GM23338 (cell line): ENCODE data around the gene REV3L. TPM values are rescaled to one million over a fixed set of nuclear protein-coding genes. Genes with fewer than 3 reads are reported as not detected.

ENCODE experiments used
- ATAC-seq: fragments of 200-7000 bp; cut with Tn5 transposase; 3 replicates; pipeline ENCODE4 v1.9.1; 2020
- DNase-seq: peaks from one replicate; pipeline ENCODE4 v3.0.0-alpha.2; 2015; ENCODE audit warnings: low spot score
- H2AFZ ChIP-seq: fragments of 200-600 bp; sonication (generic); 2 replicates; pipeline ENCODE4 v1.8.0; 2016; ENCODE audit warnings: antibody characterized with exemption, mild to moderate bottlenecking, moderate library complexity
- H3F3A ChIP-seq: fragments of 200-600 bp; sonication (generic); replicated peaks from 2 replicates; pipeline ENCODE4 v1.8.0; 2017; ENCODE audit warnings: antibody characterized with exemption, mixed run types, low read depth
- H3K27ac ChIP-seq: fragments of 200-600 bp; sonication (generic); 2 replicates; pipeline ENCODE4 v1.6.1; 2016; ENCODE audit warnings: low read depth
- H3K27me3 ChIP-seq: fragments of 200-600 bp; sonication (generic); 2 replicates; pipeline ENCODE4 v1.8.0; 2016; ENCODE audit warnings: mild to moderate bottlenecking, mixed run types, moderate library complexity; ENCODE audit not compliant: insufficient read depth
- H3K36me3 ChIP-seq: fragments of 200-600 bp; sonication (generic); 2 replicates; pipeline ENCODE4 v1.8.0; 2016; ENCODE audit warnings: mild to moderate bottlenecking; ENCODE audit not compliant: insufficient read depth
- H3K4me1 ChIP-seq: fragments of 200-600 bp; sonication (generic); 2 replicates; pipeline ENCODE4 v1.8.0; 2016; ENCODE audit warnings: mild to moderate bottlenecking, moderate library complexity; ENCODE audit not compliant: insufficient read depth
- H3K4me2 ChIP-seq: fragments of 200-600 bp; sonication (generic); 2 replicates; pipeline ENCODE4 v1.7.1; 2017; ENCODE audit warnings: mixed run types
- H3K4me3 ChIP-seq: fragments of 200-600 bp; sonication (generic); 2 replicates; pipeline ENCODE4 v1.6.1; 2016; ENCODE audit warnings: mixed run types
- H3K79me2 ChIP-seq: fragments of 200-600 bp; sonication (generic); replicated peaks from 2 replicates; pipeline ENCODE4 v1.8.0; 2017; ENCODE audit warnings: mild to moderate bottlenecking; ENCODE audit not compliant: insufficient read depth
- H3K9me2 ChIP-seq: fragments of 200-600 bp; sonication (generic); 2 replicates; pipeline ENCODE4 v1.8.0; 2017; ENCODE audit not compliant: insufficient read depth
- H4K20me1 ChIP-seq: fragments of 200-600 bp; sonication (generic); replicated peaks from 2 replicates; pipeline ENCODE4 v1.8.0; 2017; ENCODE audit warnings: mild to moderate bottlenecking; ENCODE audit not compliant: insufficient read depth
- H3K27ac Mint-ChIP-seq: 2 replicates; pipeline ENCODE4 v1.8.0; 2020; ENCODE audit warnings: inconsistent platforms, mild to moderate bottlenecking, moderate library complexity, mixed read lengths
- H3K27me3 Mint-ChIP-seq: 3 replicates; pipeline ENCODE4 v1.8.0; 2022; ENCODE audit warnings: low read depth, mild to moderate bottlenecking, moderate library complexity, mixed read lengths, inconsistent platforms; ENCODE audit not compliant: insufficient read depth, poor library complexity
- H3K36me3 Mint-ChIP-seq: 3 replicates; pipeline ENCODE4 v1.8.0; 2021; ENCODE audit warnings: low read depth, mild to moderate bottlenecking, inconsistent platforms, moderate library complexity, mixed read lengths
- H3K4me1 Mint-ChIP-seq: 3 replicates; pipeline ENCODE4 v1.8.0; 2020; ENCODE audit warnings: mild to moderate bottlenecking, inconsistent platforms, mixed read lengths
- H3K4me3 Mint-ChIP-seq: 3 replicates; pipeline ENCODE4 v1.8.0; 2021; ENCODE audit warnings: moderate library complexity, mild to moderate bottlenecking, inconsistent platforms, mixed read lengths
- H3K9me3 Mint-ChIP-seq: 3 replicates; pipeline ENCODE4 v1.8.0; 2020; ENCODE audit warnings: moderate library complexity, mild to moderate bottlenecking, inconsistent platforms, mixed read lengths
- CREB1 ChIP-seq: fragments of 250-450 bp; sonication (Bioruptor Pico); IDR thresholded peaks from 2 replicates; pipeline ENCODE4 v1.5.0; 2020; ENCODE audit warnings: low read depth, mild to moderate bottlenecking, moderate library complexity
- EZH2phosphoT487 ChIP-seq: fragments of 200-600 bp; sonication (generic); IDR thresholded peaks from one replicate; pipeline ENCODE4 v1.8.1; 2018; ENCODE audit warnings: antibody characterized with exemption; ENCODE audit not compliant: unreplicated experiment
- ZNF114 ChIP-seq: fragments of 250-450 bp; sonication (Bioruptor Pico); IDR thresholded peaks from 2 replicates; pipeline ENCODE4 v1.5.0; 2020; ENCODE audit warnings: mild to moderate bottlenecking, moderate library complexity
- ZNF331 ChIP-seq: fragments of 250-450 bp; sonication (Bioruptor Pico); IDR thresholded peaks from 2 replicates; pipeline ENCODE4 v1.5.0; 2020; ENCODE audit warnings: low read depth, mild to moderate bottlenecking, moderate library complexity
- polyA plus RNA-seq: library from polyadenylated mRNA; unstranded; fragments of >200 nt; fragmentation: Nextera tagmentation; extraction: Ambion mirVana; gene quantifications from 2 replicates; pipeline ENCODE4 v1.2.1, GENCODE V29; 2016
- total RNA-seq: library from RNA; depleted of rRNA; stranded (reverse); fragments of >200 nt; shearing (Covaris generic); gene quantifications from 2 replicates; pipeline ENCODE4 v1.2.3, GENCODE V29; 2014
- TF ChIP-seq, protein P1 (sequence below): IDR thresholded peaks from one replicate; pipeline ENCODE4 v1.6.1; 2018; ENCODE audit warnings: antibody characterized with exemption; ENCODE audit not compliant: unreplicated experiment
- TF ChIP-seq, protein P2 (sequence below): IDR thresholded peaks from 2 replicates; pipeline ENCODE4 v1.6.1; 2016; ENCODE audit warnings: antibody characterized with exemption
- TF ChIP-seq, protein P3 (sequence below): fragments of 250-450 bp; sonication (Bioruptor Pico); IDR thresholded peaks from 2 replicates; pipeline ENCODE4 v1.5.0; 2020; ENCODE audit warnings: mild to moderate bottlenecking, moderate library complexity
- TF ChIP-seq, protein P4 (sequence below), 2 experiments: fragments of 200-600 bp in 1 of 2; sonication (generic) in 1 of 2; conservative IDR thresholded peaks; 2 replicates each; pipeline versions ENCODE4 v1.5.1 to v1.6.1; 2016 to 2017; ENCODE audit warnings: antibody characterized with exemption in 2 of 2, low read depth in 2 of 2, mild to moderate bottlenecking in 2 of 2, moderate library complexity in 1 of 2

REV3L gene
- total and polyA plus RNA-seq, 2 experiments from 2014 or later, result 8.3 to 13.1 TPM

DNA sequence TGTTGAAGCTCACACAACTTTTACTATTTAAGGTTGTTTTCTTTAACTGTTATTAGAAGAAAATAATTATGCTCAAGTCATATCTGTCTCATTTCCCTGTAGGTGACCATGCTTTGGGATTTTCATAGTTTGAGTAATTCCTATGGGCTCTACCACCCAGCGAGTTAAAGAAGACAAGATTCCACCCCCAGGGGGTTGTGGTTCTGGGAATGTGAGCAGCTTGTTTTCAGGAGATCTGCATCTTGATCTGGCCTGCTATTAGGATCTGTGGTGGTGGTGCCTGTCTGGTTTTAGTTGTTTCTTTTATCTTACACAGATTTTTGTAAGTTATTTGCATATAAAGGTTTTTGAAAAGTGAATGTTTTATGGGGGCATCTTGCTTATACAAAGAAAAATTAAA, 20.2 kb upstream of the REV3L start (continued):
- TF ChIP-seq, protein P1, sequence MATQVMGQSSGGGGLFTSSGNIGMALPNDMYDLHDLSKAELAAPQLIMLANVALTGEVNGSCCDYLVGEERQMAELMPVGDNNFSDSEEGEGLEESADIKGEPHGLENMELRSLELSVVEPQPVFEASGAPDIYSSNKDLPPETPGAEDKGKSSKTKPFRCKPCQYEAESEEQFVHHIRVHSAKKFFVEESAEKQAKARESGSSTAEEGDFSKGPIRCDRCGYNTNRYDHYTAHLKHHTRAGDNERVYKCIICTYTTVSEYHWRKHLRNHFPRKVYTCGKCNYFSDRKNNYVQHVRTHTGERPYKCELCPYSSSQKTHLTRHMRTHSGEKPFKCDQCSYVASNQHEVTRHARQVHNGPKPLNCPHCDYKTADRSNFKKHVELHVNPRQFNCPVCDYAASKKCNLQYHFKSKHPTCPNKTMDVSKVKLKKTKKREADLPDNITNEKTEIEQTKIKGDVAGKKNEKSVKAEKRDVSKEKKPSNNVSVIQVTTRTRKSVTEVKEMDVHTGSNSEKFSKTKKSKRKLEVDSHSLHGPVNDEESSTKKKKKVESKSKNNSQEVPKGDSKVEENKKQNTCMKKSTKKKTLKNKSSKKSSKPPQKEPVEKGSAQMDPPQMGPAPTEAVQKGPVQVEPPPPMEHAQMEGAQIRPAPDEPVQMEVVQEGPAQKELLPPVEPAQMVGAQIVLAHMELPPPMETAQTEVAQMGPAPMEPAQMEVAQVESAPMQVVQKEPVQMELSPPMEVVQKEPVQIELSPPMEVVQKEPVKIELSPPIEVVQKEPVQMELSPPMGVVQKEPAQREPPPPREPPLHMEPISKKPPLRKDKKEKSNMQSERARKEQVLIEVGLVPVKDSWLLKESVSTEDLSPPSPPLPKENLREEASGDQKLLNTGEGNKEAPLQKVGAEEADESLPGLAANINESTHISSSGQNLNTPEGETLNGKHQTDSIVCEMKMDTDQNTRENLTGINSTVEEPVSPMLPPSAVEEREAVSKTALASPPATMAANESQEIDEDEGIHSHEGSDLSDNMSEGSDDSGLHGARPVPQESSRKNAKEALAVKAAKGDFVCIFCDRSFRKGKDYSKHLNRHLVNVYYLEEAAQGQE, result no peak
- TF ChIP-seq ZNF114 (CRISPR knock-in tag) (no peak), CREB1 (CRISPR knock-in tag) (no peak), EZH2phosphoT487 (no peak)
- TF ChIP-seq, protein P2, sequence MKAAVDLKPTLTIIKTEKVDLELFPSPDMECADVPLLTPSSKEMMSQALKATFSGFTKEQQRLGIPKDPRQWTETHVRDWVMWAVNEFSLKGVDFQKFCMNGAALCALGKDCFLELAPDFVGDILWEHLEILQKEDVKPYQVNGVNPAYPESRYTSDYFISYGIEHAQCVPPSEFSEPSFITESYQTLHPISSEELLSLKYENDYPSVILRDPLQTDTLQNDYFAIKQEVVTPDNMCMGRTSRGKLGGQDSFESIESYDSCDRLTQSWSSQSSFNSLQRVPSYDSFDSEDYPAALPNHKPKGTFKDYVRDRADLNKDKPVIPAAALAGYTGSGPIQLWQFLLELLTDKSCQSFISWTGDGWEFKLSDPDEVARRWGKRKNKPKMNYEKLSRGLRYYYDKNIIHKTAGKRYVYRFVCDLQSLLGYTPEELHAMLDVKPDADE, result no peak

DNA sequence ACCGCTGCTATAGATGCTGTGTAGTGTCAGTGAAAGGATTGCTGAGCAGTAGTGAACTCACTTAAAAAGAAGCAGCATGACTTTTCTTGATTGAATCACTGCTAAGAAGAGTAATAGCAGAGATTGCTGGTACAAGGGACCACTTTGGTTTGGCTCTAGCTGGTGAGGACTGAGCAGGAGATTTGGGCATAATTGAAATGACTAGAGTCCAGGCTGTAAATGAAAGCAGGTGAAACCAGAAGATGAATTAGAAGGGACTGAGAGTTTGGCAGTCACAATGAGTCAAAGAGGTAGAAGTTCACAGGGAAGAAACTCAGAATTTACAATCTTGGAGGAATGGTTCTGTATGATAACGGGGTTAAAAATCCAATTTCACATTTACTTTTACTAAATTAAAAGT, 19.1 kb upstream of the REV3L start:
- 0 out of 2 replicates have a peak overlapping the region, but pooled peaks have one; percentile 2 for H3K27ac Mint-ChIP-seq
- Histone ChIP-seq H3K79me2 (peaks cover 62% of the 10 kb centered on the region), H3K9me2 (no peaks in the 10 kb centered on the region), H3K4me1 (peaks cover 14% of the 10 kb centered on the region), H3K36me3 (peaks cover 5% of the 10 kb centered on the region; the same call in 1 of the 2 replicates), H3K27ac (no peak overlapping the region), H3K4me2 (no peak overlapping the region), H3F3A (no peaks in the 10 kb centered on the region), H3K27me3 (no peaks in the 10 kb centered on the region), H2AFZ (no peak overlapping the region), H3K4me3 (no peak overlapping the region), H4K20me1 (no peaks in the 10 kb centered on the region; the same call in 1 of the 2 replicates)
- H3K36me3 Mint-ChIP-seq, result peaks cover 15% of the 10 kb centered on the region; the same call in 2 of the 3 replicates
- DNase-seq (no peak), ATAC-seq (no peak)
- H3K27me3 Mint-ChIP-seq, result peaks cover 2% of the 10 kb centered on the region
- H3K4me3 Mint-ChIP-seq, result no peak overlapping the region
- peaks cover 27% of the 10 kb centered on the region for H3K4me1 Mint-ChIP-seq
- peaks cover 14% of the 10 kb centered on the region; the same call in 2 of the 3 replicates for H3K9me3 Mint-ChIP-seq
- TF ChIP-seq, protein P2, result no peak
- TF ChIP-seq EZH2phosphoT487 (no peak), ZNF331 (CRISPR knock-in tag) (no peak), CREB1 (CRISPR knock-in tag) (no peak), ZNF114 (CRISPR knock-in tag) (no peak)
- TF ChIP-seq, protein P3, sequence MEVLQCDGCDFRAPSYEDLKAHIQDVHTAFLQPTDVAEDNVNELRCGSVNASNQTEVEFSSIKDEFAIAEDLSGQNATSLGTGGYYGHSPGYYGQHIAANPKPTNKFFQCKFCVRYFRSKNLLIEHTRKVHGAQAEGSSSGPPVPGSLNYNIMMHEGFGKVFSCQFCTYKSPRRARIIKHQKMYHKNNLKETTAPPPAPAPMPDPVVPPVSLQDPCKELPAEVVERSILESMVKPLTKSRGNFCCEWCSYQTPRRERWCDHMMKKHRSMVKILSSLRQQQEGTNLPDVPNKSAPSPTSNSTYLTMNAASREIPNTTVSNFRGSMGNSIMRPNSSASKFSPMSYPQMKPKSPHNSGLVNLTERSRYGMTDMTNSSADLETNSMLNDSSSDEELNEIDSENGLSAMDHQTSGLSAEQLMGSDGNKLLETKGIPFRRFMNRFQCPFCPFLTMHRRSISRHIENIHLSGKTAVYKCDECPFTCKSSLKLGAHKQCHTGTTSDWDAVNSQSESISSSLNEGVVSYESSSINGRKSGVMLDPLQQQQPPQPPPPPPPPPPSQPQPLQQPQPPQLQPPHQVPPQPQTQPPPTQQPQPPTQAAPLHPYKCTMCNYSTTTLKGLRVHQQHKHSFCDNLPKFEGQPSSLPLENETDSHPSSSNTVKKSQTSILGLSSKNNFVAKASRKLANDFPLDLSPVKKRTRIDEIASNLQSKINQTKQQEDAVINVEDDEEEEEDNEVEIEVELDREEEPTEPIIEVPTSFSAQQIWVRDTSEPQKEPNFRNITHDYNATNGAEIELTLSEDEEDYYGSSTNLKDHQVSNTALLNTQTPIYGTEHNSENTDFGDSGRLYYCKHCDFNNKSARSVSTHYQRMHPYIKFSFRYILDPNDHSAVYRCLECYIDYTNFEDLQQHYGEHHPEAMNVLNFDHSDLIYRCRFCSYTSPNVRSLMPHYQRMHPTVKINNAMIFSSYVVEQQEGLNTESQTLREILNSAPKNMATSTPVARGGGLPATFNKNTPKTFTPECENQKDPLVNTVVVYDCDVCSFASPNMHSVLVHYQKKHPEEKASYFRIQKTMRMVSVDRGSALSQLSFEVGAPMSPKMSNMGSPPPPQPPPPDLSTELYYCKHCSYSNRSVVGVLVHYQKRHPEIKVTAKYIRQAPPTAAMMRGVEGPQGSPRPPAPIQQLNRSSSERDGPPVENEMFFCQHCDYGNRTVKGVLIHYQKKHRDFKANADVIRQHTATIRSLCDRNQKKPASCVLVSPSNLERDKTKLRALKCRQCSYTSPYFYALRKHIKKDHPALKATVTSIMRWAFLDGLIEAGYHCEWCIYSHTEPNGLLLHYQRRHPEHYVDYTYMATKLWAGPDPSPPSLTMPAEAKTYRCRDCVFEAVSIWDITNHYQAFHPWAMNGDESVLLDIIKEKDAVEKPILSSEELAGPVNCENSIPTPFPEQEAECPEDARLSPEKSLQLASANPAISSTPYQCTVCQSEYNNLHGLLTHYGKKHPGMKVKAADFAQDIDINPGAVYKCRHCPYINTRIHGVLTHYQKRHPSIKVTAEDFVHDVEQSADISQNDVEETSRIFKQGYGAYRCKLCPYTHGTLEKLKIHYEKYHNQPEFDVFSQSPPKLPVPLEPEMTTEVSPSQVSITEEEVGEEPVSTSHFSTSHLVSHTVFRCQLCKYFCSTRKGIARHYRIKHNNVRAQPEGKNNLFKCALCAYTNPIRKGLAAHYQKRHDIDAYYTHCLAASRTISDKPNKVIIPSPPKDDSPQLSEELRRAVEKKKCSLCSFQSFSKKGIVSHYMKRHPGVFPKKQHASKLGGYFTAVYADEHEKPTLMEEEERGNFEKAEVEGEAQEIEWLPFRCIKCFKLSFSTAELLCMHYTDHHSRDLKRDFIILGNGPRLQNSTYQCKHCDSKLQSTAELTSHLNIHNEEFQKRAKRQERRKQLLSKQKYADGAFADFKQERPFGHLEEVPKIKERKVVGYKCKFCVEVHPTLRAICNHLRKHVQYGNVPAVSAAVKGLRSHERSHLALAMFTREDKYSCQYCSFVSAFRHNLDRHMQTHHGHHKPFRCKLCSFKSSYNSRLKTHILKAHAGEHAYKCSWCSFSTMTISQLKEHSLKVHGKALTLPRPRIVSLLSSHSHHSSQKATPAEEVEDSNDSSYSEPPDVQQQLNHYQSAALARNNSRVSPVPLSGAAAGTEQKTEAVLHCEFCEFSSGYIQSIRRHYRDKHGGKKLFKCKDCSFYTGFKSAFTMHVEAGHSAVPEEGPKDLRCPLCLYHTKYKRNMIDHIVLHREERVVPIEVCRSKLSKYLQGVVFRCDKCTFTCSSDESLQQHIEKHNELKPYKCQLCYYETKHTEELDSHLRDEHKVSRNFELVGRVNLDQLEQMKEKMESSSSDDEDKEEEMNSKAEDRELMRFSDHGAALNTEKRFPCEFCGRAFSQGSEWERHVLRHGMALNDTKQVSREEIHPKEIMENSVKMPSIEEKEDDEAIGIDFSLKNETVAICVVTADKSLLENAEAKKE (CRISPR knock-in tag), result no peak
- TF ChIP-seq, protein P4, sequence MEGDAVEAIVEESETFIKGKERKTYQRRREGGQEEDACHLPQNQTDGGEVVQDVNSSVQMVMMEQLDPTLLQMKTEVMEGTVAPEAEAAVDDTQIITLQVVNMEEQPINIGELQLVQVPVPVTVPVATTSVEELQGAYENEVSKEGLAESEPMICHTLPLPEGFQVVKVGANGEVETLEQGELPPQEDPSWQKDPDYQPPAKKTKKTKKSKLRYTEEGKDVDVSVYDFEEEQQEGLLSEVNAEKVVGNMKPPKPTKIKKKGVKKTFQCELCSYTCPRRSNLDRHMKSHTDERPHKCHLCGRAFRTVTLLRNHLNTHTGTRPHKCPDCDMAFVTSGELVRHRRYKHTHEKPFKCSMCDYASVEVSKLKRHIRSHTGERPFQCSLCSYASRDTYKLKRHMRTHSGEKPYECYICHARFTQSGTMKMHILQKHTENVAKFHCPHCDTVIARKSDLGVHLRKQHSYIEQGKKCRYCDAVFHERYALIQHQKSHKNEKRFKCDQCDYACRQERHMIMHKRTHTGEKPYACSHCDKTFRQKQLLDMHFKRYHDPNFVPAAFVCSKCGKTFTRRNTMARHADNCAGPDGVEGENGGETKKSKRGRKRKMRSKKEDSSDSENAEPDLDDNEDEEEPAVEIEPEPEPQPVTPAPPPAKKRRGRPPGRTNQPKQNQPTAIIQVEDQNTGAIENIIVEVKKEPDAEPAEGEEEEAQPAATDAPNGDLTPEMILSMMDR (conservative IDR thresholded peaks at IDR 0.05; ENCODE audit: low read depth in 2 of 2), result no peak
